ENCODE data around the gene UBA5. TPM values are rescaled to one million over a fixed set of nuclear protein-coding genes. Genes with fewer than 3 reads are reported as not detected.

Gene UBA5
- total and polyA plus RNA-seq, 2 of the 13 experiments (the other 11 are each of a cell fraction or from before 2014, with no cell fraction given) = 30.2 to 46.8 TPM

- TF ChIP-seq FUBP1 (CRISPR knock-in tag; IDR thresholded peaks at IDR 0.05; ENCODE audit: borderline replicate concordance) = no peak
- no peak for TF ChIP-seq DMTF1 (CRISPR knock-in tag; IDR thresholded peaks at IDR 0.05)
- TF ChIP-seq TGIF2 (CRISPR knock-in tag; IDR thresholded peaks at IDR 0.05) = no peak
- TF ChIP-seq BCL6 (CRISPR knock-in tag; IDR thresholded peaks at IDR 0.05) = peak; percentile 23; the same call in 1 of the 2 replicates
- TF ChIP-seq ZEB1 (IDR thresholded peaks at IDR 0.05; ENCODE audit: insufficient replicate concordance, low read depth) = no peak
- TF ChIP-seq FOSL2 (CRISPR knock-in tag; IDR thresholded peaks at IDR 0.05) = no peak
- no peak for TF ChIP-seq BCLAF1 (IDR thresholded peaks at IDR 0.05)
- TF ChIP-seq ZSCAN29 (CRISPR knock-in tag; conservative IDR thresholded peaks at IDR 0.05) = 0 out of 2 replicates have a peak, but pooled peaks have one; percentile 45
- TF ChIP-seq ZNF362 (CRISPR knock-in tag; IDR thresholded peaks at IDR 0.05; ENCODE audit: borderline replicate concordance) = no peak
- TF ChIP-seq GZF1 (CRISPR knock-in tag; IDR thresholded peaks at IDR 0.05) = no peak
- peak; percentile 92 for TF ChIP-seq PHF8 (CRISPR knock-in tag; IDR thresholded peaks at IDR 0.05)
- no peak for TF ChIP-seq HMGXB3 (CRISPR knock-in tag; IDR thresholded peaks at IDR 0.05; ENCODE audit: borderline replicate concordance)
- TF ChIP-seq SALL1 (CRISPR knock-in tag; IDR thresholded peaks at IDR 0.05) = peak; percentile 36; the same call in 1 of the 2 replicates
- TF ChIP-seq SRSF1 (optimal IDR thresholded peaks at IDR 0.05; ENCODE audit: low read depth, low read length) = no peak
- no peak for TF ChIP-seq FLYWCH1 (CRISPR knock-in tag; IDR thresholded peaks at IDR 0.05)
Measured at GRCh38 chr3:132722165-132723023, 62.3 kb downstream of the UBA5 start, which contains the start of gene NPHP3 (continued).

Data from HepG2 (cell line).